Activated CD4-positive, alpha-beta T cell treated with anti-CD3 and anti-CD28 coated beads, Interleukin-2, amount 50 U/mL, for 16 hours (primary cell): ENCODE data around the gene CYP4F11.
"Not testable (repeated sequence)": the region's sequence is repeated elsewhere in the genome, so short reads cannot be mapped to it uniquely, and the experiment has no call there.

ENCODE experiments used
- DNase-seq: peaks from one replicate; pipeline ENCODE4 v3.0.0-alpha.2; 2020

The CYP4F11 gene

DNA sequence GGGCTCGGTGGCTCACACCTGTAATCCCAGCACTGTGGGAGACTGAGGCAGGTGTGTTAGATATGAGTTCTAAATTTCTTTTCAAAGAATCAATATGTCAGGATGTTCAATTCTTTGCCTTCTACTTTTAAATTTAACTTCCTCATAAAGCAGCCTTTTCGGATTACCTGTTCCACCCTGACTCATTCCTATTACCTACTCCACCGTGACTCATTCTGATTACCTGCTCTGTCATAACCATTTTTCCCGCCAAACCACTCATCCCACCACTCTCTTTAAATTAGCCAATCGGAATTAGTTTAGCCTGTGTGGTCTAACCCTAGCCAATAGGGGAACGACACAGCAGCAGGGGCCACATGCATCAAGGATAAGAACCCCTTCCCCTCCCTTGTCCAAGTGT, 60.6 kb downstream of the CYP4F11 start:
- not testable (repeated sequence) for DNase-seq

GRCh38 chr19:15871570-15871969, 62.8 kb downstream of the CYP4F11 start:
- DNase-seq, result no peak

- DNase-seq, result no peak
Measured at GRCh38 chr19:15869873-15870272, 64.5 kb downstream of the CYP4F11 start.

DNA sequence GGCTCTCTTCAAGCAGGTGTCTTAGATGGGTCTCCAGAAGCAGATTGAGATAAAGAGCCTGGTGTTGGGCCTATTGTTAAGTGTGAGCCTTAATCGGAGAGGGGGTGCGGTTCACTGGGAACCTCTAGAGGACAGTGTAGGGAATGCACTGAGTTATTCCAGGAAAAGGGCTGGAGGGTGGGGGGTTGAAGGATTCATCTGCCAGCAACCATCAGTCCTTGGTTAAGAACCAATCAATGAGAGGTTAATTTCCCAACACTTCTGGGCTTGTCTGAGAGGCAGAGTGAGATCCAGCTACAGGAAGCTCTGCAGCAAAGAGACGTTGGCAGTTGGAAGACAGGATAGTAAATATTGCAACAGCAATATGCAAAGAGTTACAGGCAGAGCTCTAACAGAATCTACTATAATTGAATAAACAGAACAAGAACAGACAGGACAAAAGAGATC, 65.2 kb downstream of the CYP4F11 start:
- peak; percentile 34 for DNase-seq

DNA sequence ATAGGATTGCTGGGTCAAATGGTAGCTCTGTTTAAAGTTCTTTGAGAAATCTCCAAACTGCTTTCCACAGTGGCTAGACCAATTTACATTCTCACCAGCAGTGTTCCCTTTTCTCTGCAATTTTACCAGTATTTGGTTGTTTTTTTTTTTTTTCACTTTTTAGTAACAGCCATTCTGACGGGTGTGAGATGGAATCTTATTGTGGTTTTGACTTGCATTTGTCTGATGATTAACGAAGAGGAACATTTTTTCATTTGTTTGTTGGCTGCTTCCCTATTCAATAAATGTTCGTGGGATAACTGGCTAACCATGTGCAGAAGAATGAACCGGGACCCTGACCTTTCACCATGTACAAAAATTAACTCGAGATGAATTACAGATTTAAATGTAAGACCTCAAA, 67.7 kb downstream of the CYP4F11 start:
- no peak for DNase-seq

- DNase-seq, result no peak
Measured at GRCh38 chr19:15864824-15865223, 69.5 kb downstream of the CYP4F11 start.

- no peak for DNase-seq
Measured at GRCh38 chr19:15863272-15863671, 71.1 kb downstream of the CYP4F11 start.

DNA sequence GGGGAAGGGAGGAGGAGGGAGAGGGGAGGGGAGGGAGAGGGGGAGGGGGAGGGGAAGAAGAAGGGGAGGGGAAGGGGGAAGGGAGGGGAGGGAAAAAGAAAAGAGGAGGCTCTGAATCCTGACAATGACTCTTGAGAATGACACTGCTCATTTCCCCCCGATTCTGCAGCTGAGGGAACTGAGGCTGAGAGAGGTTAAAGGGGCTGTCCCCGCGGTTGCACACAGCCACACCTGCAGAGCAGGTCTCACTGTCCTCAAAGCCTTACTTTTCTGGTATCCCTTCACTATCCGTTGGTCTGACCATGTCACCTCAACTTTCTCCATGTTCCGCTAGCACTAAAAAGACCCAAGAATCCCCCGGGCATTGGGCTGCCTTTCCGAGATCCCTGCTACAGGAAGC, 71.9 kb downstream of the CYP4F11 start:
- DNase-seq, result no peak
